ENCODE measurements around the gene XYLT1.
"Not testable (repeated sequence)": the region's sequence is repeated elsewhere in the genome, so short reads cannot be mapped to it uniquely, and the experiment has no call there.

The XYLT1 gene

GRCh38 chr16:17491140-17491662 lies 20.4 kb upstream of the XYLT1 start:
- no peak for DNase-seq (ENCODE audit: low read depth, low spot score)

- no peak for DNase-seq (ENCODE audit: low read depth, low spot score)
Observed at GRCh38 chr16:17488506-17488905, 17.7 kb upstream of the XYLT1 start.

GRCh38 chr16:17483351-17483750 lies 12.6 kb upstream of the XYLT1 start:
- DNase-seq (ENCODE audit: low read depth, low spot score) = no peak

GRCh38 chr16:17482341-17482740 lies 11.6 kb upstream of the XYLT1 start:
- not testable (repeated sequence) for DNase-seq (ENCODE audit: low read depth, low spot score)

- no peak for DNase-seq (ENCODE audit: low read depth, low spot score)
Observed at GRCh38 chr16:17481736-17482135, 11.0 kb upstream of the XYLT1 start.

DNA sequence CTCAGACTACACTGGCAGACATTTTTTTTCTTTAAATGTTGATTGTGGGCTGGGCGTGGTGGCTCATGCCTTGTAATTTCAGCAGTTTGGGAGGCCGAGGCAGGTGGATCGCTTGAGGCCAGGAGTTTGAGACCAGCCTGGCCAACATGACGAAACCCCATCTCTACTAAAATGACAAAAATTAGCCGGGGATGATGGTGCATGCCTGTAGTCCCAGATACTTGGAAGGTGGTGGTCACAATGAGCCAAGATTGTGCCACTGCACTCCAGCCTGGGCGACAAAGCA lies 6.4 kb upstream of the XYLT1 start:
- DNase-seq (ENCODE audit: low read depth, low spot score) = not testable (repeated sequence)

DNA sequence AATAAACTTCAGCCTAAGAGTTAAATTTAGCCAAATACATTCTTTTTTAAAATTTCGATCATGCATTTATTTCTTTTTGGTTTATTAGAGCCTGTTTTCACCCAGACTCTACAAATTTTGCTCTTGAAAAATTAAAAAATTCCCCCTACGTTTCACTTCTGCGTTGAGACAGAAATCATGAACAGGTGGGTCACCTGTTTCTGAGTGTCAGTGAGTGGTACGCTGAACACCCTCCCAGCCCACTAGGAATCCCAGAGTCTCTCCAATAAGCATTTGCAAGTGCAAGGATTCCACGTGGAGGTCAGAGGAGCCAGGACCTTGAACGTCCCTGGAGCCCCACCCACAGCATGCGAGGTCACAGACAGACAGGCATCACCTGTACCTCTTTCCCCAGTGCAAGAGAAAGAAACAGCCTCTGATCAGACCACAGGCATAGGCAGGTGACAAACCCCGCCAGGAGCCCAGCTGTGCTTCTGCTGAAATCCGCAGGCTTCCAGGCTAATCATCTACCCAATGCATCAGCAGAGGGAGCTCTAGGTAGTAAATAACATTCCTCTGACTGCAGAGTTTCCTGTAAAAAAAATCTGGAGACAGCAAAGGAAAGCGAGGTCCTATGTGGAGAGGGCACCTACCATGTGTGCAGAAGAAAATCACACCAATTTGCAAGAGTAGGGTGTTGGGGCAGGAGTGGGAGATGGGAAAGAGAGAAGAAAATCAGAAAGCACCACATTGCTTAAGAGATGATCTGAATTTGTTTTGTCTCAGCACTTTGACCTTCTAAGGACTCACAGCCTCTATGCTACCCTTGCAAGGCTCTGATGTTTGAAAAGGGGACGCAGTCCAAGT lies 5.9 kb upstream of the XYLT1 start:
- no peak for DNase-seq (ENCODE audit: low read depth, low spot score)

DNA sequence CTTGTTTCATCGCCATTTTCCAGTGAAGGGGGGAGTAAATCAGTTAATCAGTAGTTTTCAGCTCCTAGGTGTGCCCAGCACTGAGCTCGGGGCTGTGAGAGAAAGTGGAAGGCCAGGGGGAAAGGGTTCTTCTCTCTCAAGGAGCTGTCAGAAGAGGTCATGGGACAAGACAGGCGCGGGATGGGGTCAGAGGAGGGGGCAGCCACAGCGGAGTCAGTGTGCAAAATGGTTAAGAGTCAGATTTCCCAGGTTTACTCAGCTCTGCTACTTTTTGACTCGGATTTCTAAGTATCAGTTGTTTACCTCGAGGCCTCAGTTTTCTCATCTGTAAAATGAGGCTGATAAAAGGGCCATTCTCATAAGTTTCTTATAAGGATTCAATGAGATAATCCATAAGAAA lies 4.3 kb upstream of the XYLT1 start:
- no peak for DNase-seq (ENCODE audit: low read depth, low spot score)

DNA sequence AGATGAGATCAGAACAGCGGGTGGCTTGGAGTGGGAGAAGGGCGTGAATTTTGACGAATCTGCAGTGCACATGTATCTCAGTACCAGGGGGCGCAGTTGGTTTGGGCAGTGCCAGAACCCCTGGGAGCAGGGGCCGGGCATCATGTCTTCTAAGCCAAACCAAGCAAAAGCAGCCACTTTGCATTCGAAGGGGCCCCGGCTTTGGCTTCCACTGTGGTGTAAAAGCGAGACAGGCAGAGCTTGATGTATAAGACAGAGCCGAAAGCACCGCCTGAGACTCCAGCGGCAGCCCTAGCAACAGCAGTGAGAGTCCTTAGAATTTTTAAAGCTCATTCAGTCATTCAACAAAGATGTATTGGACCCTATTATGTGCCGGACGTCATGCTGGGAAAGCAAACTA lies 3.8 kb upstream of the XYLT1 start:
- DNase-seq (ENCODE audit: low read depth, low spot score) = no peak

- DNase-seq (ENCODE audit: low read depth, low spot score) = no peak
Observed at GRCh38 chr16:17474037-17474436, 3.3 kb upstream of the XYLT1 start.

DNA sequence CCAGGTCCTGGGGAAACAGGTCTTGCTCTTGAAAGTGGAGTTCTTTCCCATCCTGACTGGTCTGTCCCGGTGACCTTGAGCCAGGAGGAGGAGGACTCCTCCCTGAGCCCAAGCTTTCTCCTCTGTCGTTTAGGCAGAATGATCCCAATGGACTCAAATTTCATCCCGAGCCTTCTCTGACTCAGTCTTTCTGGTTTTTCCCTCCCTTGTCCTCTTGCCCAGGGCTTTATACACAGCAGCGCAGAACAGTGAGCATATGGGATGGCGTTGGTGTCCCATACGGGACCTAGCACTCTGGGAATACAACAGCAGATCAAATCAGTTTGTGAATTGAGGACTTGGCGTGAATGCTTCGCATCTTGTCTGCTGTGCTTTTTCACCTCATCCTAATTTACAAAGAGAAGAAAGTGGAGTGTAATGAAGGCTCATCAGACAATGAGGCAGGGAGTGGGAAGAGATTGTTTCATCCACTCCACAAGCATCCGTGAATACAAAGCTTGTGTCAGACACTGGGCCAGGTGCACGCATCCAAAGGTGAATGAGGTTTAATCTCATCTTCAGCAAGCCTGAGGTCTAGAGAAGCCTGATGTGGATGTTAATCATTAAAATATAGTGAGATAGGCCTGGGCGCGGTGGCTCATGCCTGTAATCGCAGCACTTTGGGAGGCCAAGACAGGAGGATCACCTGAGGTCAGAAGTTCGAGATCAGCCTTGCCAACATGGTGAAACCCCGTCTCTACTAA lies 1.1 kb upstream of the XYLT1 start:
- DNase-seq (ENCODE audit: low read depth, low spot score) = no peak

GRCh38 chr16:17470182-17470907 lies 415 bp downstream of the XYLT1 start:
- no peak for DNase-seq (ENCODE audit: low read depth, low spot score)

DNA sequence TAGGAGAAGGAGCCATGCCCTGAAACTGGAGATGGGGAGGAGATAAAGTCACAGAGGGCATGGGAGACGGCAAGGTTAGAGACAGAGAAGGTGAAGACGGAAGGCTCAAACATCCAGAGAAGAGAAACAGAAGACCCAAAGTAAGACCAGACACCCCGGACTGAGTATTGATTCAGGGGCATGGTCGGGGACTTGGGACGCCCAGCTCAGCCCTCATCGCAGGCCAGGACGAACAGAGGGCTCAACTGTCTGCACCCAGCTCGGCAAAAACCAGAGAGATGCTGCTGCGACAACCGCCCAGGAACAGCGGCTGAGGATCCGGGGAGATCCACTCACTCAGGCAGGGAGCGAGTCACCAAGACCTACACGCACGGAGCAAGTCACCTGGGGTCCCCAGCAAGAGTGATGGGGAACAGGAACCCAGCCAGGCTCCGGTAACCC lies 999 bp downstream of the XYLT1 start:
- DNase-seq (ENCODE audit: low read depth, low spot score) = no peak

GRCh38 chr16:17469011-17469740 lies 1.6 kb downstream of the XYLT1 start:
- no peak for DNase-seq (ENCODE audit: low read depth, low spot score)

- DNase-seq (ENCODE audit: low read depth, low spot score) = no peak
Observed at GRCh38 chr16:17468611-17469010, 2.1 kb downstream of the XYLT1 start.

DNA sequence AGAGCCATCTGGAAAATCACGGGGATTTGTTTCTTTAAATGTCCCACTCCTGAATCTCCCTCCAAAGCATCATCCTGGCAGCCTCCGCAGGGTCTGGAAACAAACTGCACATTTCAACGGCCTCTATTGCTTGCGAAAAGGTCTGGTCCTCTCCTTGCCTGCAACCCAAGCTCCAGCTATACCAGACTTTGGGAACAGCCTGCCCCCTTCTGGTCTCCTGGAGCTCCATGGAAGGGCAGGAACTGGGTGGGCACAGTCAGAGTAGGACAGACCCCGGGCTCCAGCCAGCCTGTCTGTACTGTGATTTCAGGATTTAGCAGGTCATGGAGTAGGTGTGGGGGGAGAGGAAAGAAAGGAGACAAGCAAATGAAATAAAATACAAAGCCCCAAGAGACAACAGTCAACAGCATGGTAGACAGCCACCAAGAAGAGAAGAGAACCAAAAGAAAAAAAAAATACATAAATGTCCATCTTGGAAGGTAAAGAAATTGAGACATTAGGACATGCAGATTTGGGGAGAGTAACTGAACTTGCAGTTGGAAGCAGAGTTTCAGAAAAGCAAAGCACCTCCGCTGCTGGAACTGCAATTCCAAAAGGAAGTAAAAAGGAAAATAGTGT lies 2.7 kb downstream of the XYLT1 start:
- no peak for DNase-seq (ENCODE audit: low read depth, low spot score)

GRCh38 chr16:17466876-17467275 lies 3.9 kb downstream of the XYLT1 start:
- DNase-seq (ENCODE audit: low read depth, low spot score) = no peak

GRCh38 chr16:17465460-17465859 lies 5.3 kb downstream of the XYLT1 start:
- DNase-seq (ENCODE audit: low read depth, low spot score) = no peak

DNA sequence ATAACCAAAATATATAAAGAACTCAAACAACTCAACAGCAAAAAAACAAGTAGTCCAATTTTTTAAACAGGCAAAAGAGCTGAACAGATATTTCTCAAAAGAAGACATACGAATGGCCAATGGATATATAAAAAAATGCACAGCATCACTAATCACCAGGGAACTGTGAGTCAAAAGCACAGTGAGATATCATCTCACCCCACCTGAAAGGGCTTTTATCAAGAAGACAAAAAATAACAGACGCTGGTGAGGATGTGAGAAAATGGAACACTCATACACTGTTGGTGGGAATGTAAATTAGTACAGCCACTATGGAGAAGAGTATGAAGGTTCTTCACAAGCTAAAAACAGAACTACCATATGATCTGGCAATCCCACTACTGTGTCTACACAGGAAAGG lies 7.4 kb downstream of the XYLT1 start:
- no peak for DNase-seq (ENCODE audit: low read depth, low spot score)

DNA sequence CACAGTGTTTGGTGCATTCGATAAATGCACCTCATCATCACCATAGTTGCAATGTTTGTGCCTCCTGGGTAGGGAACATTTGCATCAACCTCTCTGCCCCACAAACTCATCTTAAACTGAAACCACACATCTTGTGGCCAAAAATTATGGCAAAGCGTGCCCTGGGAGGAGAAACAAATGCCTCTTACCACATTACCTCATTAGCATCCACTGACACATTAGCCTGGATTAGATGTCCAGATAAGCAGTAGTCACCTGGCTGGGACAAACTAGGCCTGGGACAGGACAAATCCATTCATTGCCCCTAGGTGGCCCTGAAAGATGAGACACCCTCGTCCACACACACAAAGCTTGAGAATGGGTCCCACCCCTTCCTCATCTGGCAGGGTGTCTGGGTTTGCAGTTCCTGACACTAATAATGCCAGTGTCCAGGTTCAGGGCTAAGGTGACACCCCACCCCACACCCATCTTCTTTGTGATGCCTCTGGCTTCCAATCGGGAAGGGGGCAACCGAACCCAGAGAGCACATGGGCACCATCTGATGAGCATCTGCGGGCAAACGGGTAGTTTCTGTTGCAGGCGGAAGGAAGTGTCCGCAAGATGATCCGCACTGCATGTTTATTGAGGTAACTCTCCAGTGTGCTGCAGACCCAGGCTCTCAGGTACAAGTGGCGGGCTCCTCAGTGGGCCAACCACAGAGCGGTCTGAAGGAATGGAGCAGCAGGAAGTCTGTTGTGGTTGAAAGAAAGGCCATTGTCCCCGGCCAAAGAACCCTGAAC lies 8.6 kb downstream of the XYLT1 start:
- DNase-seq (ENCODE audit: low read depth, low spot score) = no peak
